Trophoblast cell (in vitro differentiated cells and primary cell): Measurements from ENCODE around the gene USH2A.

ENCODE experiments used
- DNase-seq, 2 donors: peaks; one replicate each; pipeline ENCODE4 v3.0.0-alpha.2; 2016
- H2AFZ ChIP-seq: 2 replicates; pipeline ENCODE4 v1.6.1; 2013; ENCODE audit warnings: low read length, moderate library complexity, mild to moderate bottlenecking; ENCODE audit not compliant: insufficient read depth, poor library complexity
- H2AK5ac ChIP-seq: 2 replicates; pipeline ENCODE4 v1.6.1; 2013; ENCODE audit warnings: mild to moderate bottlenecking, low read length
- H2BK120ac ChIP-seq: 2 replicates; pipeline ENCODE4 v1.6.1; 2013; ENCODE audit warnings: low read length, mild to moderate bottlenecking, moderate library complexity; ENCODE audit not compliant: insufficient read depth, poor library complexity
- H2BK12ac ChIP-seq: 2 replicates; pipeline ENCODE4 v1.6.1; 2013; ENCODE audit warnings: mild to moderate bottlenecking, low read length, moderate library complexity
- H2BK5ac ChIP-seq: 2 replicates; pipeline ENCODE4 v1.6.1; 2013; ENCODE audit warnings: low read length, low read depth, moderate library complexity, mild to moderate bottlenecking; ENCODE audit not compliant: poor library complexity
- H3K14ac ChIP-seq: 2 replicates; pipeline ENCODE4 v1.6.1; 2013; ENCODE audit warnings: mild to moderate bottlenecking, low read length
- H3K18ac ChIP-seq: 2 replicates; pipeline ENCODE4 v1.6.1; 2013; ENCODE audit warnings: mild to moderate bottlenecking, low read length
- H3K23ac ChIP-seq: 2 replicates; pipeline ENCODE4 v1.6.1; 2013; ENCODE audit warnings: low read length
- H3K27ac ChIP-seq: 2 replicates; pipeline ENCODE4 v1.5.1; 2013; ENCODE audit warnings: low read depth, mild to moderate bottlenecking, inconsistent platforms, low read length, moderate library complexity
- H3K27me3 ChIP-seq: 2 replicates; pipeline ENCODE4 v1.6.1; 2013; ENCODE audit warnings: inconsistent platforms, mild to moderate bottlenecking, low read length, moderate library complexity; ENCODE audit not compliant: insufficient read depth
- H3K36me3 ChIP-seq, 2 experiments: 1 replicate in 1 of 2; 2 replicates in 1 of 2; pipeline ENCODE4 v1.6.1; 2013; ENCODE audit warnings: low read length in 2 of 2, mild to moderate bottlenecking in 2 of 2, moderate library complexity in 1 of 2; ENCODE audit not compliant: insufficient read depth in 2 of 2, control insufficient read depth in 1 of 2
- H3K4ac ChIP-seq: 2 replicates; pipeline ENCODE4 v1.6.1; 2013; ENCODE audit warnings: low read depth, mild to moderate bottlenecking, low read length, moderate library complexity
- H3K4me1 ChIP-seq, 2 experiments: 1 replicate in 1 of 2; 2 replicates in 1 of 2; pipeline ENCODE4 v1.6.1; 2013; ENCODE audit warnings: low read length in 2 of 2, mild to moderate bottlenecking in 2 of 2, moderate library complexity in 1 of 2; ENCODE audit not compliant: insufficient read depth in 2 of 2, control insufficient read depth in 1 of 2
- H3K4me2 ChIP-seq: 2 replicates; pipeline ENCODE4 v1.6.1; 2013; ENCODE audit warnings: inconsistent platforms, mild to moderate bottlenecking, low read length, moderate library complexity
- H3K4me3 ChIP-seq: 2 replicates; pipeline ENCODE4 v1.5.1; 2013; ENCODE audit warnings: mild to moderate bottlenecking, low read depth, low read length, inconsistent platforms
- H3K79me1 ChIP-seq: one replicate; pipeline ENCODE4 v1.6.1; 2013; ENCODE audit warnings: low read length
- H3K79me2 ChIP-seq: 2 replicates; pipeline ENCODE4 v1.6.1; 2013; ENCODE audit warnings: low read length, mild to moderate bottlenecking; ENCODE audit not compliant: control insufficient read depth, insufficient read depth, poor library complexity
- H3K9ac ChIP-seq: 2 replicates; pipeline ENCODE4 v1.6.1; 2013; ENCODE audit warnings: mild to moderate bottlenecking, low read length
- H3K9me3 ChIP-seq: 2 replicates; pipeline ENCODE4 v1.6.1; 2013; ENCODE audit warnings: low read depth, mild to moderate bottlenecking, control low read depth, inconsistent platforms, low read length; ENCODE audit not compliant: insufficient read depth
- H4K12ac ChIP-seq: 2 replicates; pipeline ENCODE4 v1.6.1; 2013; ENCODE audit warnings: low read depth, mild to moderate bottlenecking, low read length, moderate library complexity
- H4K8ac ChIP-seq: 2 replicates; pipeline ENCODE4 v1.6.1; 2013; ENCODE audit warnings: low read depth, mild to moderate bottlenecking, low read length, moderate library complexity
- H4K91ac ChIP-seq: one replicate; pipeline ENCODE4 v1.6.1; 2013; ENCODE audit warnings: low read depth, mild to moderate bottlenecking, low read length, moderate library complexity
- WGBS: extraction: QIAGEN DNeasy Blood & Tissue Kit; methylation state at CpG from one replicate; pipeline ENCODE4 v1.1.7; 2013; ENCODE audit warnings: missing lambda C conversion rate; ENCODE audit not compliant: insufficient read length, insufficient coverage; ENCODE audit errors: extremely low coverage; 5-methylcytosine and 5-hydroxymethylcytosine counted together

USH2A gene

GRCh38 chr1:216212826-216213225 lies 210.4 kb downstream of the USH2A start:
- Histone ChIP-seq H3K79me2 (no peaks in the 10 kb centered on the region), H3K79me1 (no peaks in the 10 kb centered on the region), H2BK12ac (no peak overlapping the region), H3K4ac (no peak overlapping the region), H3K18ac (no peak overlapping the region), H4K91ac (no peak overlapping the region), H3K4me1 (peaks cover 0 to 1% of the 10 kb centered on the region in 2 experiments), H2BK5ac (no peak overlapping the region), H4K12ac (no peak overlapping the region), H3K9ac (no peak overlapping the region), H2AFZ (no peak overlapping the region), H3K27ac (no peak overlapping the region), H3K36me3 (no peaks in the 10 kb centered on the region), H4K8ac (no peak overlapping the region), H3K14ac (no peak overlapping the region), H3K9me3 (no peaks in the 10 kb centered on the region), H3K4me2 (no peak overlapping the region), H3K27me3 (no peaks in the 10 kb centered on the region), H3K4me3 (no peak overlapping the region), H2BK120ac (no peak overlapping the region), H2AK5ac (no peak overlapping the region), H3K23ac (no peak overlapping the region)
- WGBS = no CpG with 5 or more reads among the region's 1 CpG
- DNase-seq = no peak

DNA sequence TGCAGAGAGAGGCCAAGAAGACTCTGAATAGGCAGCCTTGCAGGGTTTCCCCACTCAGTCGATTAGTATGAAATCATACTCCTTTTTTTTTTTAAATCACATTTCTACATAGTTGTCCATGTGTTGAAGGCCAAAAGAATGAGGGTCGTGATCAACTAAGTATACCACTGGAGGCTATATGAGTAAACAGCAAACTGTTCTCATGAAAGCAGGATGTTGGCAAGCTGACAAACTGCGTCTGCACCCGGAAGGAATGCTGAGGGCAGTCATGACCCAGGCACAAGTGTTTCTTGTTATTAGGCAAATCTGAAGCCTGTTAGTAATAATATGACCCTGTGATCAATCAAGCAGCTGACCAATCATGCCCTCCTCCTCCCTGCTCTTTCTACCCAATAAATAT lies 213.2 kb downstream of the USH2A start:
- Histone ChIP-seq H3K9ac (no peak overlapping the region), H3K9me3 (no peaks in the 10 kb centered on the region), H3K4me2 (no peak overlapping the region), H3K4me3 (no peak overlapping the region), H3K79me1 (no peaks in the 10 kb centered on the region), H2BK120ac (no peak overlapping the region), H2BK5ac (no peak overlapping the region), H3K23ac (no peak overlapping the region), H3K18ac (no peak overlapping the region), H3K27ac (no peak overlapping the region), H4K91ac (no peak overlapping the region), H2BK12ac (no peak overlapping the region), H3K27me3 (no peaks in the 10 kb centered on the region), H4K8ac (no peak overlapping the region), H2AFZ (no peak overlapping the region), H2AK5ac (no peak overlapping the region), H4K12ac (no peak overlapping the region), H3K14ac (no peak overlapping the region), H3K4ac (no peak overlapping the region), H3K79me2 (no peaks in the 10 kb centered on the region), H3K36me3 (no peaks in the 10 kb centered on the region), H3K4me1 (peaks cover 0 to 1% of the 10 kb centered on the region in 2 experiments)
- no CpG with 5 or more reads among the region's 4 CpGs for WGBS
- DNase-seq = peak; percentile 37 to 48

GRCh38 chr1:216209125-216209524 lies 214.1 kb downstream of the USH2A start:
- H4K91ac ChIP-seq = no peak overlapping the region
- H2AFZ ChIP-seq = no peak overlapping the region
- no peak overlapping the region for H2BK120ac ChIP-seq
- H4K12ac ChIP-seq = no peak overlapping the region
- H3K27me3 ChIP-seq = no peaks in the 10 kb centered on the region
- no peak overlapping the region for H3K4ac ChIP-seq
- no peak overlapping the region for H3K9ac ChIP-seq
- H3K4me2 ChIP-seq = no peak overlapping the region
- no peaks in the 10 kb centered on the region for H3K9me3 ChIP-seq
- H4K8ac ChIP-seq = no peak overlapping the region
- no peak overlapping the region for H3K27ac ChIP-seq
- no peak for DNase-seq
- H2BK12ac ChIP-seq = no peak overlapping the region
- H3K4me3 ChIP-seq = no peak overlapping the region
- WGBS = no CpG with 5 or more reads among the region's 1 CpG
- no peak overlapping the region for H2BK5ac ChIP-seq
- H3K4me1 ChIP-seq = peaks cover 0 to 1% of the 10 kb centered on the region in 2 experiments
- H3K14ac ChIP-seq = no peak overlapping the region
- H3K18ac ChIP-seq = no peak overlapping the region
- no peaks in the 10 kb centered on the region for H3K79me1 ChIP-seq
- no peaks in the 10 kb centered on the region for H3K36me3 ChIP-seq
- H3K79me2 ChIP-seq = no peaks in the 10 kb centered on the region
- H3K23ac ChIP-seq = no peak overlapping the region
- no peak overlapping the region for H2AK5ac ChIP-seq

DNA sequence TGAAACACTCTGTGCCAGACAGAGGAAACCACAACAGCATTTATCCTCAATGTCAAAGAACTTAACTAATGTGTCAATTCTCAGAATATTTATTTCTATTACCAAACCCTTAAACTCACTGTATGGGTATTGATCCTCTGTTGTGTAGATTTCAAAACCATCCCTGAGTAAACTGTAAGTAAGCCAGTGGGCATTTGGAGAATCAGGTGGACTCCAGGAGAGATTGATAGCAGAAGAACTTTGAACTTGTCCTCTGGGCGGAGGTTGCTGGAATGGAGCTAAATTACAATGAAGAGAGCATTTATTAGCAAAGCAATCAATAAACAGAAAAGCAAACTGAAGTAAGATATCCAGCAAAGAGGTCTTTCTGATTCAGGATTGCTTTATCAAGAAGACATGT lies 216.1 kb downstream of the USH2A start:
- H3K36me3 ChIP-seq = no peaks in the 10 kb centered on the region
- H4K8ac ChIP-seq = no peak overlapping the region
- H3K18ac ChIP-seq = no peak overlapping the region
- H3K14ac ChIP-seq = no peak overlapping the region
- H4K12ac ChIP-seq = no peak overlapping the region
- H4K91ac ChIP-seq = no peak overlapping the region
- no peaks in the 10 kb centered on the region for H3K9me3 ChIP-seq
- H2AFZ ChIP-seq = no peak overlapping the region
- no peak overlapping the region for H3K27ac ChIP-seq
- no peak overlapping the region for H3K9ac ChIP-seq
- no peak for DNase-seq
- no peaks in the 10 kb centered on the region for H3K27me3 ChIP-seq
- H2BK120ac ChIP-seq = no peak overlapping the region
- H2BK5ac ChIP-seq = no peak overlapping the region
- H3K23ac ChIP-seq = no peak overlapping the region
- H3K4me1 ChIP-seq = peaks cover 0 to 1% of the 10 kb centered on the region in 2 experiments
- no peak overlapping the region for H2BK12ac ChIP-seq
- H3K79me2 ChIP-seq = no peaks in the 10 kb centered on the region
- no peak overlapping the region for H2AK5ac ChIP-seq
- no peak overlapping the region for H3K4ac ChIP-seq
- no peak overlapping the region for H3K4me3 ChIP-seq
- H3K79me1 ChIP-seq = no peaks in the 10 kb centered on the region
- no CpG with 5 or more reads among the region's 1 CpG for WGBS
- H3K4me2 ChIP-seq = no peak overlapping the region
